Mucosa of rectum (tissue), 2 donors: Measurements from ENCODE around the gene LANCL2.
"Not testable (repeated sequence)": the region's sequence is repeated elsewhere in the genome, so short reads cannot be mapped to it uniquely, and the experiment has no call there.

Source experiments
- H3K27ac ChIP-seq, 2 donors: one replicate each; pipeline ENCODE4 v1.7.0; 2013; ENCODE audit warnings: inconsistent platforms in 2 of 2, low read depth in 2 of 2, low read length in 2 of 2
- H3K27me3 ChIP-seq, 2 donors: one replicate each; pipeline ENCODE4 v1.7.0; 2013; ENCODE audit warnings: low read length in 2 of 2; ENCODE audit not compliant: control insufficient read depth in 2 of 2, insufficient read depth in 2 of 2
- H3K36me3 ChIP-seq, 2 donors: one replicate each; pipeline ENCODE4 v1.7.0; 2013; ENCODE audit warnings: low read length in 2 of 2; ENCODE audit not compliant: control insufficient read depth in 2 of 2, insufficient read depth in 2 of 2
- H3K4me1 ChIP-seq, 2 donors: one replicate each; pipeline ENCODE4 v1.7.0; 2013; ENCODE audit warnings: low read length in 2 of 2, mild to moderate bottlenecking in 1 of 2; ENCODE audit not compliant: control insufficient read depth in 2 of 2, insufficient read depth in 2 of 2
- H3K4me3 ChIP-seq, 2 donors: one replicate each; pipeline ENCODE4 v1.7.0; 2013; ENCODE audit warnings: low read length in 2 of 2
- H3K9ac ChIP-seq, 2 donors: one replicate each; pipeline ENCODE4 v1.7.0; 2013; ENCODE audit warnings: low read length in 2 of 2, low read depth in 1 of 2, mild to moderate bottlenecking in 1 of 2
- H3K9me3 ChIP-seq, 2 donors: one replicate each; pipeline ENCODE4 v1.7.0; 2013; ENCODE audit warnings: low read length in 2 of 2; ENCODE audit not compliant: control insufficient read depth in 2 of 2
- donor health status: healthy.
- donor health status: Normal muscosa, but diverticular disease.

The LANCL2 gene

GRCh38 chr7:55343002-55343781 lies 21.9 kb upstream of the LANCL2 start:
- H3K4me3 ChIP-seq, result no peak overlapping the region

DNA sequence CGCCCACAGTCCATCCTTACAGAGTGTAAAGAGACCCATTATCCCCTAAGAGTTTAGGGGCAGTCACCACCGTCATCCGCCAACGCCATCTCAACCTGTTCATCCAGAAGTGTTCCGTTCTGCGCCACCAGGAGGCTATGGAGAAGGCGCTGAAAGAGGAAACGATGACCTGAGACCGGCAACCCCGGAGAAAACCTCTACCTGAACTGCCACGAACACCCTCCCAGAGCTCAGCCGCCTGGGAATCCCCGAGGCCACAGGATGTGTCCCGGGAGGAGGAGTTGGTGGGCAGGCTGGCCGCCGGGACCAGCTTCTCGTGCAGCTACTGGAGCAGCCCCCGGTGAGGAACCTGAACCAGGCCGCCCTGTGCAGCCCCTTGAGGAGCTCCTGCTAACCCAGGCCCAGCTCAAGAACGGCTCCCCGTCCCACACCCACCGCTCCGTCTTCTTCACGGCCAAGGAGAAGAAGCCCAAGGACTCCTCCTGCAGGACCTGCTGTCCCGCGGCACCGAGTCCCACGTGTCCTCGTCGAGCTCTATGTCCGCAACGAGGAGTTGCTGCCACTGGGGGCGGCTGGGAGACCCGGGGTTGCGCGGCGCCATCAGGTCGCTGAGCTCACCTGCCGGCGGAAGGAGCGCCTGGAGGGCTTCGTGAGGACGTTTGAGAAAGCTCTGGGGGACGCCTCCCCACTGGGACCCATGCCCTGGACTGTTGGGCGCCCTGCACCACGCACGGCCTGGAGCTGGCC lies 21.1 kb upstream of the LANCL2 start:
- Histone ChIP-seq H3K36me3 (no peaks in the 10 kb centered on the region), H3K27ac (no peak overlapping the region), H3K27me3 (no peaks in the 10 kb centered on the region), H3K9ac (no peak overlapping the region), H3K4me1 (no peaks in the 10 kb centered on the region), H3K9me3 (no peaks in the 10 kb centered on the region), H3K4me3 (no peak overlapping the region)

More at GRCh38 chr7:55343002-55343781, 21.9 kb upstream of the LANCL2 start:
- Histone ChIP-seq H3K9ac (no peak overlapping the region), H3K27ac (no peak overlapping the region), H3K4me1 (no peaks in the 10 kb centered on the region), H3K27me3 (no peaks in the 10 kb centered on the region), H3K36me3 (no peaks in the 10 kb centered on the region), H3K9me3 (no peaks in the 10 kb centered on the region)

DNA sequence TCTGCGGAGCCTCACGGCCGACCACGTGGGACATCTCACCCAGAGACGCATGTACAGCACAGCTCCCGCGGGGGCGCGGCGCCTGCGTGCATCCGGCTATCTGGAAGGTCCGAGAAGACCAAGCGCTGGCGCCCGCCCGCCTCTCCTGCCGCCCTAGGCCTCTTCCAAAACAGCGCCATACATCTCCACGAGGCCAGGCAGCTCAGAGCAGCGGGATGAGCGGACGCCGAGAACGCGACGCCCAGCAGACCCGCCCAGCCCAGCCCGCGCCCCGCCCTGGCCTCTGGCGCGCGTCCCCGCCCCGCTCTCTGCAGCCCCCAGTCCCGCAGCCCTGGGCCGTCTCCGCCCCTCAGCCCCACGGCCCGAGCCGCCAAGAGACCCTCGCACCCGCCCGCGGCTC lies 20.3 kb upstream of the LANCL2 start:
- Histone ChIP-seq H3K4me1 (no peaks in the 10 kb centered on the region), H3K9me3 (no peaks in the 10 kb centered on the region), H3K27me3 (no peaks in the 10 kb centered on the region), H3K9ac (no peak overlapping the region), H3K27ac (no peak overlapping the region), H3K4me3 (no peak overlapping the region), H3K36me3 (no peaks in the 10 kb centered on the region)

DNA sequence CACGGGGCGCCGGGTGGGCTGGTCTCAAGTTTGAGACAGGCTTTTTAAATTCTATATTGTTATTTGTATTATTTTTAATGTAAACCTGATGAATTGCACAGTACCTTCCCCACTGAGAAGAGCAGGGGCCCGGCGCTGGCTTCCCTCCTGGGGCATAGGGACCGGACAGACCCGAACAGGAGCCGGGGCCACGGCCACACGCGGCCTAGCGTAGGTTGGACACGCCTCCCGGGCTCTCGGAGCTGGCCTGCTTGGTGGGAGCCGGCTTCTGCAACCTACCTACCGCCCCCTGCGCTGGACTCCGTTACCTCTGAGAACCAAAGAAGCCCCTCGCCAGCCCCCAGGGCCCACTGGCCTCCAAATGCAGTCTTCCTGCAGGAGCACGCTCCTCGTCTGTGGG lies 19.8 kb upstream of the LANCL2 start:
- H3K4me3 ChIP-seq, result no peak overlapping the region
- H3K9ac ChIP-seq, result no peak overlapping the region

GRCh38 chr7:55348502-55348901 lies 16.6 kb upstream of the LANCL2 start:
- Histone ChIP-seq H3K27ac (no peak overlapping the region), H3K9ac (no peak overlapping the region), H3K27me3 (no peaks in the 10 kb centered on the region), H3K4me1 (peaks cover 0 to 2% of the 10 kb centered on the region in 2 donors), H3K36me3 (no peaks in the 10 kb centered on the region), H3K9me3 (no peaks in the 10 kb centered on the region), H3K4me3 (no peak overlapping the region)

More for the DNA sequence above, 19.8 kb upstream of the LANCL2 start:
- H3K27ac ChIP-seq, result no peak overlapping the region
- H3K4me1 ChIP-seq, result no peaks in the 10 kb centered on the region
- no peaks in the 10 kb centered on the region for H3K9me3 ChIP-seq
- no peaks in the 10 kb centered on the region for H3K27me3 ChIP-seq
- no peaks in the 10 kb centered on the region for H3K36me3 ChIP-seq

DNA sequence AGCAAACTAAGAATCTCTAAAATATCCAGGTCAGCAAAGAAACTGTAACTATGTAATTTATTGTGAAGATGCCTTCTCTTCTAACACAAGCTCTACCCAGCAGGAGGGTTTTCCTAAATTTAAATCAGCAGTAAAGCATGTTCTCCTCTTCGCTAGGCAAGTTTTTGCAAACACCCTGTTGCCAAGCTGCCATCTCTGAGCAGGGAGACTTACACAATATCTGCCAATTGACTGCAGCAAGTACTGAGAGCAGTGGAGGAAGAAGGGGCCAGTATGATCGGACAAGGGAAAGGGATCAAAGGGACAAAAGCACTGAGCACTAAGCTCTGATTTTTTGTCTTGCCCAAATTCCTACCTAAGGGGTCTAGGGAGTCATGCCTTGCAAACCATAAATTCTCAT lies 16.0 kb upstream of the LANCL2 start:
- H3K27ac ChIP-seq, result no peak overlapping the region
- H3K4me3 ChIP-seq, result no peak overlapping the region
- no peak overlapping the region for H3K9ac ChIP-seq

GRCh38 chr7:55350281-55350680 lies 14.9 kb upstream of the LANCL2 start:
- Histone ChIP-seq H3K36me3 (no peaks in the 10 kb centered on the region), H3K9me3 (no peaks in the 10 kb centered on the region), H3K4me1 (peaks cover 0 to 2% of the 10 kb centered on the region in 2 donors), H3K4me3 (no peak overlapping the region), H3K27me3 (no peaks in the 10 kb centered on the region), H3K9ac (no peak overlapping the region), H3K27ac (no peak overlapping the region)

More for the DNA sequence above, 16.0 kb upstream of the LANCL2 start:
- Histone ChIP-seq H3K4me1 (peaks cover 0 to 2% of the 10 kb centered on the region in 2 donors), H3K27me3 (no peaks in the 10 kb centered on the region), H3K9me3 (no peaks in the 10 kb centered on the region), H3K36me3 (no peaks in the 10 kb centered on the region)

DNA sequence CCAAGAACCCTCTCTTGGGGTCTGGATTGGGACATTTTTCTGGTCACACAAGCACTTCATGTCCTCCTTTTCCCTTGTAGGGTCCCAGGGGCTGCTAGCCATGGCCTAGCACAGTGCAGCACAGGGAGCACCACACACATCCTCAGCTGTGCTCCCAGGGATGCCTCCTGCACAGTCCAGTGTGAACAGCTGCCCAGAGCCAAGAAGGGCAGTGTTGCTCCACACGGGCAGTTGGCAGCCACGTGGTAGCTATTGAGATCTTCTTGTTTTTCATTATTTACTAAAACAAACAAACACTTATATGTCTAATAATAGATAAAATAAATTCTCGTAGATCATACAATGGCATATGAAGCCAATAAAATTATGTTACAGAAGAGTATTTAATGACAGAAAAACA lies 13.9 kb upstream of the LANCL2 start:
- H3K36me3 ChIP-seq, result no peaks in the 10 kb centered on the region
- peaks cover 0 to 2% of the 10 kb centered on the region in 2 donors for H3K4me1 ChIP-seq
- H3K9ac ChIP-seq, result no peak overlapping the region
- H3K27ac ChIP-seq, result no peak overlapping the region
- no peaks in the 10 kb centered on the region for H3K9me3 ChIP-seq
- H3K27me3 ChIP-seq, result no peaks in the 10 kb centered on the region
- H3K4me3 ChIP-seq, result no peak overlapping the region

- H3K36me3 ChIP-seq, H3K9ac ChIP-seq, H3K9me3 ChIP-seq, H3K27ac ChIP-seq, H3K4me3 ChIP-seq, H3K4me1 ChIP-seq, H3K27me3 ChIP-seq: not testable (repeated sequence)
Measured at GRCh38 chr7:55352947-55353273, 12.2 kb upstream of the LANCL2 start.

GRCh38 chr7:55360486-55360885 lies 4.7 kb upstream of the LANCL2 start:
- no peak overlapping the region for H3K27ac ChIP-seq
- H3K9me3 ChIP-seq, result no peaks in the 10 kb centered on the region
- no peaks in the 10 kb centered on the region for H3K4me1 ChIP-seq
- H3K27me3 ChIP-seq, result no peaks in the 10 kb centered on the region
- H3K4me3 ChIP-seq, result no peak overlapping the region
- no peaks in the 10 kb centered on the region for H3K36me3 ChIP-seq
- no peak overlapping the region for H3K9ac ChIP-seq
